SK-N-SH (cell line): Measurements from ENCODE around the gene SCYL1. TPM values are rescaled to one million over a fixed set of nuclear protein-coding genes. Genes with fewer than 3 reads are reported as not detected.

ENCODE experiments used
- CTCF ChIA-PET: fragments of 300-600, 350-600 bp; formaldehyde crosslinking; extraction: SDS; loops from one replicate; lab custom pipeline; 2021; lab: Yijun Ruan, JAX
- POLR2A ChIA-PET: fragments of 350-600 bp; sonication (Branson Sonifier 250); formaldehyde crosslinking; extraction: SDS; loops from one replicate; lab custom pipeline; 2020; ENCODE audit warnings: antibody characterized with exemption, inconsistent platforms; lab: Yijun Ruan, JAX
- DNase-seq: peaks from one replicate; pipeline ENCODE4 v3.0.0; 2012
- H2AFZ ChIP-seq: fragments of 200-600 bp; sonication (generic); 2 replicates; pipeline ENCODE4 v1.8.1; 2016; ENCODE audit warnings: antibody characterized with exemption, mild to moderate bottlenecking, low read depth
- H3F3A ChIP-seq: fragments of 200-600 bp; sonication (generic); replicated peaks from 2 replicates; pipeline ENCODE3; 2016; ENCODE audit warnings: antibody characterized with exemption, mild to moderate bottlenecking; ENCODE audit not compliant: insufficient read depth
- H3K27ac ChIP-seq, 2 experiments: fragments of 200-500 bp in 1 of 2; fragments of 200-600 bp in 1 of 2; sonication (Bioruptor generic) in 1 of 2; sonication (generic), shearing (Covaris generic) in 1 of 2; 2 replicates each; pipeline versions ENCODE4 v1.5.1 to v1.6.1; 2014 to 2016; ENCODE audit warnings: low read depth in 2 of 2, inconsistent platforms in 1 of 2, low read length in 1 of 2, mild to moderate bottlenecking in 1 of 2, mixed read lengths in 1 of 2
- H3K27me3 ChIP-seq: fragments of 200-600 bp; sonication (generic), shearing (Covaris generic); 2 replicates; pipeline ENCODE4 v1.6.1; 2016; ENCODE audit warnings: mixed run types; ENCODE audit not compliant: insufficient read depth
- H3K36me3 ChIP-seq, 2 experiments: fragments of 200-500 bp in 1 of 2; fragments of 200-600 bp in 1 of 2; sonication (Bioruptor generic) in 1 of 2; sonication (generic) in 1 of 2; replicated peaks in 1 of 2; 2 replicates each; pipeline versions ENCODE3 to v1.5.1; 2014 to 2016; ENCODE audit warnings: low read length in 1 of 2, mild to moderate bottlenecking in 1 of 2; ENCODE audit not compliant: insufficient read depth in 2 of 2, control insufficient read depth in 1 of 2
- H3K4me1 ChIP-seq, 2 experiments: fragments of 200-500 bp in 1 of 2; fragments of 200-600 bp in 1 of 2; sonication (Bioruptor generic) in 1 of 2; sonication (generic), shearing (Covaris generic) in 1 of 2; 2 replicates each; pipeline versions ENCODE4 v1.5.1 to v1.6.1; 2014 to 2016; ENCODE audit warnings: low read depth in 1 of 2, low read length in 1 of 2, mixed run types in 1 of 2; ENCODE audit not compliant: insufficient read depth in 2 of 2, control insufficient read depth in 1 of 2
- H3K4me2 ChIP-seq: fragments of 200-600 bp; sonication (generic), shearing (Covaris generic); 2 replicates; pipeline ENCODE4 v1.6.1; 2017; ENCODE audit warnings: mixed run types
- H3K4me3 ChIP-seq, 2 experiments: fragments of 200-500 bp in 1 of 2; fragments of 200-600 bp in 1 of 2; sonication (Bioruptor generic) in 1 of 2; sonication (generic), shearing (Covaris generic) in 1 of 2; 2 replicates each; pipeline versions ENCODE4 v1.5.1 to v1.8.1; 2014 to 2016; ENCODE audit warnings: low read depth in 2 of 2, inconsistent platforms in 1 of 2, low read length in 1 of 2, mild to moderate bottlenecking in 1 of 2, mixed read lengths in 1 of 2, moderate library complexity in 1 of 2
- H3K79me2 ChIP-seq: fragments of 200-600 bp; sonication (generic); 2 replicates; pipeline ENCODE4 v1.8.1; 2017; ENCODE audit warnings: mild to moderate bottlenecking; ENCODE audit not compliant: insufficient read depth
- H3K9ac ChIP-seq: fragments of 200-600 bp; sonication (generic); 2 replicates; pipeline ENCODE4 v1.6.1; 2017; ENCODE audit warnings: mixed run types
- H3K9me2 ChIP-seq: fragments of 200-600 bp; sonication (generic); 2 replicates; pipeline ENCODE4 v1.6.1; 2017; ENCODE audit warnings: mixed run types
- H3K9me3 ChIP-seq: fragments of 200-600 bp; sonication (generic); 2 replicates; pipeline ENCODE4 v1.6.1; 2017; ENCODE audit warnings: mixed run types, mild to moderate bottlenecking, moderate library complexity
- H4K20me1 ChIP-seq: fragments of 200-600 bp; sonication (generic); 2 replicates; pipeline ENCODE4 v1.6.1; 2017; ENCODE audit warnings: mild to moderate bottlenecking, mixed run types; ENCODE audit not compliant: insufficient read depth
- CHD2 ChIP-seq: fragments of 150-350 bp; IDR thresholded peaks from 2 replicates; pipeline ENCODE4 v1.6.1; 2018; ENCODE audit warnings: low read length; ENCODE audit not compliant: partially characterized antibody
- FOXJ3 ChIP-seq: sonication (generic); formaldehyde crosslinking; IDR thresholded peaks from 2 replicates; pipeline ENCODE4 v1.5.1; 2020; ENCODE audit warnings: mild to moderate bottlenecking, missing genetic modification reagents
- FOXM1 ChIP-seq: IDR thresholded peaks from 2 replicates; pipeline ENCODE4 v1.4.0; 2012; ENCODE audit warnings: low read depth, mild to moderate bottlenecking
- IRF3 ChIP-seq: fragments of 150-350 bp; IDR thresholded peaks from 2 replicates; pipeline ENCODE4 v1.6.1; 2016; ENCODE audit warnings: mild to moderate bottlenecking, low read depth, low read length
- JUND ChIP-seq: IDR thresholded peaks from 2 replicates; pipeline ENCODE4 v1.4.0; 2012
- PBX3 ChIP-seq: IDR thresholded peaks from 2 replicates; pipeline ENCODE4; 2012
- POLR2AphosphoS5 ChIP-seq: IDR thresholded peaks from 2 replicates; pipeline ENCODE4 v1.6.1; 2012; ENCODE audit warnings: low read depth, low read length
- RCOR1 ChIP-seq: fragments of 150-350 bp; IDR thresholded peaks from 2 replicates; pipeline ENCODE4 v1.6.1; 2017; ENCODE audit warnings: antibody characterized with exemption, low read length
- RXRA ChIP-seq: IDR thresholded peaks from 2 replicates; pipeline ENCODE4 v1.4.0; 2012; ENCODE audit warnings: low read depth, mild to moderate bottlenecking, borderline replicate concordance
- SMC3 ChIP-seq: IDR thresholded peaks from 2 replicates; pipeline ENCODE4 v1.6.1; 2012; ENCODE audit warnings: low read depth, low read length, improper control_type of control experiment
- TCF12 ChIP-seq: IDR thresholded peaks from 2 replicates; pipeline ENCODE4 v1.4.0; 2012
- WGBS: methylation state at CpG from one replicate; pipeline ENCODE4 v1.1.6; 2017; ENCODE audit warnings: low lambda C conversion rate; 5-methylcytosine and 5-hydroxymethylcytosine counted together
- polyA plus RNA-seq, 3 experiments: library from polyadenylated mRNA; depleted of rRNA; stranded (reverse); fragments of >200 nt; gene quantifications; 2 replicates each; pipeline ENCODE4 v1.2.3, GENCODE V29; 2012
- TF ChIP-seq, protein P1 (sequence below): fragments of 200-600 bp; sonication (generic); IDR thresholded peaks from 2 replicates; pipeline ENCODE4 v1.6.1; 2017; ENCODE audit warnings: antibody characterized with exemption, mild to moderate bottlenecking, moderate library complexity

The SCYL1 gene
- polyA plus RNA-seq, 1 of the 3 experiments (the other 2 are of a cell fraction), result 79.9 TPM

GRCh38 chr11:65545853-65546216, 21.0 kb downstream of the SCYL1 start:
- Histone ChIP-seq H4K20me1 (no peaks in the 10 kb centered on the region), H3K9ac (no peak overlapping the region), H3K27me3 (no peaks in the 10 kb centered on the region), H3K27ac (no peak overlapping the region), H3K36me3 (peaks cover 17 to 44% of the 10 kb centered on the region in 2 experiments), H2AFZ (no peak overlapping the region), H3K9me2 (no peaks in the 10 kb centered on the region), H3K4me2 (no peak overlapping the region), H3K79me2 (0 out of 2 replicates have a peak, but pooled peaks cover 6% of the 10 kb centered on the region), H3F3A (peaks cover 14% of the 10 kb centered on the region), H3K4me3 (no peak overlapping the region), H3K9me3 (no peaks in the 10 kb centered on the region), H3K4me1 (peaks cover 0 to 8% of the 10 kb centered on the region in 2 experiments; a peak in 1 of 4 replicates)
- CTCF ChIA-PET, result interaction anchor here (6.8 to 13.1 kb wide), 2 partner anchors 10 to 25 kb away, joined by 53 to 295 read pairs; partner anchors contain the start of genes EHBP1L1, FAM89B and ZNRD2
- over 99% methylated on average over 4 of the region's 4 CpGs for WGBS
- no peak for DNase-seq
- POLR2A ChIA-PET, result no interaction called here
- TF ChIP-seq RXRA (no peak), JUND (no peak), PBX3 (no peak), IRF3 (no peak), POLR2AphosphoS5 (no peak), FOXJ3 (CRISPR knock-in tag) (no peak)

GRCh38 chr11:65546217-65546958, 21.5 kb downstream of the SCYL1 start:
- Histone ChIP-seq H3K9me3 (no peaks in the 10 kb centered on the region), H3K4me3 (no peak overlapping the region), H3K9ac (no peak overlapping the region), H3K27me3 (no peaks in the 10 kb centered on the region), H3K4me2 (no peak overlapping the region), H3F3A (peaks cover 8% of the 10 kb centered on the region), H3K36me3 (peaks cover 21 to 50% of the 10 kb centered on the region in 2 experiments), H4K20me1 (0 out of 2 replicates have a peak, but pooled peaks cover 1% of the 10 kb centered on the region), H3K79me2 (0 out of 2 replicates have a peak, but pooled peaks cover 6% of the 10 kb centered on the region), H2AFZ (no peak overlapping the region), H3K9me2 (no peaks in the 10 kb centered on the region), H3K4me1 (peaks cover 0 to 3% of the 10 kb centered on the region in 2 experiments; a peak in 1 of 4 replicates), H3K27ac (no peak overlapping the region)
- ChIA-PET CTCF (interaction anchor here (0.8 to 13.1 kb wide), 3 partner anchors 10 to 38 kb away, joined by 3 to 295 read pairs (median 53); partner anchors contain the start of genes EHBP1L1, FAM89B and ZNRD2), POLR2A (no interaction called here)
- TF ChIP-seq, protein P1, sequence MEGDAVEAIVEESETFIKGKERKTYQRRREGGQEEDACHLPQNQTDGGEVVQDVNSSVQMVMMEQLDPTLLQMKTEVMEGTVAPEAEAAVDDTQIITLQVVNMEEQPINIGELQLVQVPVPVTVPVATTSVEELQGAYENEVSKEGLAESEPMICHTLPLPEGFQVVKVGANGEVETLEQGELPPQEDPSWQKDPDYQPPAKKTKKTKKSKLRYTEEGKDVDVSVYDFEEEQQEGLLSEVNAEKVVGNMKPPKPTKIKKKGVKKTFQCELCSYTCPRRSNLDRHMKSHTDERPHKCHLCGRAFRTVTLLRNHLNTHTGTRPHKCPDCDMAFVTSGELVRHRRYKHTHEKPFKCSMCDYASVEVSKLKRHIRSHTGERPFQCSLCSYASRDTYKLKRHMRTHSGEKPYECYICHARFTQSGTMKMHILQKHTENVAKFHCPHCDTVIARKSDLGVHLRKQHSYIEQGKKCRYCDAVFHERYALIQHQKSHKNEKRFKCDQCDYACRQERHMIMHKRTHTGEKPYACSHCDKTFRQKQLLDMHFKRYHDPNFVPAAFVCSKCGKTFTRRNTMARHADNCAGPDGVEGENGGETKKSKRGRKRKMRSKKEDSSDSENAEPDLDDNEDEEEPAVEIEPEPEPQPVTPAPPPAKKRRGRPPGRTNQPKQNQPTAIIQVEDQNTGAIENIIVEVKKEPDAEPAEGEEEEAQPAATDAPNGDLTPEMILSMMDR, result no peak
- TF ChIP-seq TCF12 (no peak), SMC3 (no peak), CHD2 (no peak), RCOR1 (no peak), FOXM1 (no peak)
- peak; percentile 88 for DNase-seq
- WGBS, result 82% methylated on average over 44 of the region's 64 CpGs
